Amniotic stem cell (primary cell): ENCODE data around the gene KDM4B.
A peak's percentile ranks its signal among the peaks of the same experiment; 100 is the strongest.

Experiments
- DNase-seq: peaks from one replicate; lab custom pipeline; 2025; lab: John Stamatoyannopoulos, UW

KDM4B gene

DNA sequence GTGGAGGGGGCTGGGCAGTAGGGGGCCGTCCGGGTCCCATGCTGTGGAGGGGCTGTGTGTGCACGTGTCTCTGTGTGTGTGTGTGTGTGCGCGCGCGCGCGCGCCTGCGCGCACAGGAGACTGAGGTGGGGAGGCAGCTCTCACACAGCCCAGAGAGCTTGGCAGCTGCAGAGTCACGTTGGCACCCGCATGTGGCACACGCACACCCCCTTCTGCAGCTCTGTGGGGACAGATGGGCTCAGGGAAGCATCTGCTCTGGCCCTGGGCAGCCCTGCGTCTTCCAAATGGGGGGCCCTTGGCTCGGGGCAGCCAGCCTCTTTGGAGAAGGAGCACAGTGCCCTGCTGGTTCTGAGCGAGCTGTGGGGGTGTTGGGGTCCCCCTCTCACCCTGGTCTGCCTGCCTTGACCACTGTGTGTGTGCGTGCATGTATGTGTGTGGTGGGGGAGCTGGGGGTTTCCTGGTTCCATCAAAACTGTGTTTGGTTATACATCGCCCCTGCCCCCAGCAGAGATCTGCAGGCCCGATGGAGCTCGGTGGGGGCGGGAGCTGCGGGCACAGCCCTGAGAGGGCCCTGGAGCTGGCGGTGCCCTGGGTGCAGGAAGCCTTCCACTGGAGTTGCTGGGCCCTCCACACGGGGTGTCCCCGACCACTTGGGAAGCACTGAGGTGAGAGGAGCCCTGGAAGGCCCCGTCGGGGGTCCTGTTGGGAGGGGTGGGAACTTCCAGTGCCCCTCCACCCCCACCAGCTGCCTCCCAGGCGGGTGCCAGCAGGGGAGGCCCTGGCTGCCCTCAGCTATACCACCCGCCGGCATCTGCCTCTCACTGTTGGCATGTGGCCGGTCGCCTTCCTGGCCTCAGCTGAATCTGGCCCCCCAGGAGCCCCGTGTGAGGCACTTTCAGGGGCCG is 67.1 kb downstream of the KDM4B start:
- DNase-seq, result no peak

DNA sequence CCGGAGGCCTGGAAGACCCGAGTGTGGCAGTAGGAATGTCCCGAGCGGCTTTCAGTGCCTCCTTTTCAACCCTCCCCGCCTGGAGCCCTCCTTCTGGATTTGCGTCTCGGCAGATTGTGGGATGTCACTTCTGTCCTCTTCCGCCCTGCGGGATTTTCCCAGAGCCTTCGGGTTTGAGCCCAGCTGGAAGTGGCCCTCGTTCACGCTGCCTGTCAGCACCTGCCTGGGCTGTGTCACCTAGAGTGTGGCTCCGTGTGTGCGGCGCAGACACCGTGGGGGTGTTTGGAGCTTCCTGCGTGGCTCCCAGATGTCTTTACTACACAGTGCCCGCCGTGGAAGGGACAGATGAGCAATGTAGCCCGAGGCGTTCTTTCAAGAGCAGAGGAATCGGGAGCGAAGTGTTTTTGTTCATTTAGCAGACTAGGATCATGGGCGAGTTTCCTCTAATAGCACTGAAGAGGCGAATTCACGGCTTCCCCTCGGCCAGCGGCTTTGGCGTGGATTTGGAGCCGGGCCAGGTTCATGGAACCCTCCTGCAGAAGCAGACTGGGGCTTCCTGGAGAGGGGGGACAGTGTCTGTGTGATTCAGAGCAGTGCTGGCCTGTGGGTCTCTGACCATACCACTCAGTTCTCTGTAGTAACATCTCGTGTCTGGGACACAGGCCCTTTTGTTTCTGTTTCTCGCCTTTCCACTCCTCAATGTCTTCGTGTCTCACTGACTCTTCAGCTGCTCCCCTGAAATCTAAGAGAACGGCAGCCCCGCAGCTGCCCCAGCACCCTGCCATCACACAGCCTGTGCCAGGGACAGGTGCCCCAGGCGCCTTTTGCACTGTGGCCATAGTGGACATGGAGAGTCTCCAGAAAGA is 68.0 kb downstream of the KDM4B start:
- DNase-seq, result peak; percentile 52

GRCh38 chr19:5037936-5038335 is 69.0 kb downstream of the KDM4B start:
- no peak for DNase-seq

DNA sequence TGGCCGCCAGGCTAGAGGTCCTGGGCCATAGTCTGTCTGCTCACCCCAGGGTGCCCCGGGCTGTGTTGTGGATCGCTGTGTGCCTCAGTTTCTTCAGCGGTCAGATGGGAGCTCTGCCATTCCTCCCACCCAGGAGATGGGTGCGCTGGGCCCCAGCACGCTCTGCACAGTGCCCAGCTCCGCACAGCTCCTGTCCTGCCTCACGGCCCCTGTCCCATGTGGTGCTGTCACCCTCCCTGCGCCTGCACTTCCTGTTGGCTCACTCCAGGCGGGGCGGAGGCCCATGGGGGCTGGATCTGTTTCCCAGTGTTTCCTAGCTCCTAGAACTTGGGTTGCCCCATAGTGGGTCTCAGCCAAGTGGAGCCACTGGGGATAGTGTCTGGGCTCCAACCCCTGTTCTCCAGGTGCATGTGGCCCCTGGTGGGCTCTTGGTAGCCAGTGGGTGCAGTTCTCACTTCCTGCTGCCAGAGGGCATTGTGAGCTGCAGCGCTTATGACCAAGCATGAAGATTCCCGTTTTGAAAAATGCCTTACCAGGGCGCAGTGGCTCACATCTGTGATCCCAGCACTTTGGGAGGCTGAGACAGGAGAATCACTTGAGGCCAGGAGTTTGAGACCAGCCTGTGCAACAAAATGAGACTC is 69.8 kb downstream of the KDM4B start:
- no peak for DNase-seq

GRCh38 chr19:5039642-5040543 is 71.0 kb downstream of the KDM4B start:
- DNase-seq, result no peak

- no peak for DNase-seq
Observed at GRCh38 chr19:5040544-5041167, 71.7 kb downstream of the KDM4B start.

DNA sequence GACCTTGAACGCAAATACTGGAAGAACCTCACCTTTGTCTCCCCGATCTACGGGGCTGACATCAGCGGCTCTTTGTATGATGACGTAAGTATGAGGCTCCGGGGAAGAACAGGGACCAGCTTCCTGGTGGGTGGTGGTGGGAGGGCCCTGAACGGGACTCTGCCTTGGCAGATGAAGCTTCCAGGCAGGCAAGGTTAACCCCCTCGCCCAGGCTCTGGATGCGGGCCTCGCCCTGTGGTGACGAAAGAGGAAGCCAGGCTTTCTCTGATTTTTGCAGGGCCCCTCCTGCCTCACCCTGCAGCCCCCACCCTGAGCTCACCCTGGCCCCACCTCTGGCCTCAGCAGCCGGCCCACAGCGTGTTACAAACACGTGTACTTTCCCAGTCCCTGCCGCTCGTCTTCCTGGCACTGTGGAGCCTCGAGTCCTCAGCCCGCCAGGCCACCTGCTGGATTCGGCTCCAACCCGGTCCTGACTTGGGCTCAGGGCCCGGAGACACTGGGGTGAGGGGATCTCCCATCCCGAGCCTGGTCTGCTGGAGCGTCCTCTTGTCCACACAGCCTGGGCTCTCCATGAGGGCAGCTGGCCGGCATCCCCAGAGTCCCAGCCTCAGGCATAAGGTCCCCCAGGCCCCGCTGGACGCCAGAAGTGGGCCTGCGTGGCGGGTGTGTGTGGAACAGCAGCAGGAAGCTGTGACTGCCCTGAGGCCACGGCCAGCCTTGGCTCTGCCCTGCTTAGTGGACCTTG is 72.4 kb downstream of the KDM4B start:
- DNase-seq, result no peak

DNA sequence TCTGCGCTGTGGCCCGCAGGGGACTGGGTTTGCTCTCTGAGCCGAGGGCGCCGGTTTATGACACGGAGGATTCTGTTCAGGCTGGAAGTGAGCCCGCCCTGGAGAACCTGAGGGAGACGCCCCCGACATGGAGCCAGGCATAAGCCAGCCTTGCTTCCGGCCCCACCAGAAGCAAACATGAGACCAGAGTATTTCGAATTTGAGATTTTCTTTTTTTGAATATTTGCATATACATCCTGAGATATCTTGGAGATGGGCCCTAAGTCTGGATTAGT is 72.9 kb downstream of the KDM4B start:
- no peak for DNase-seq

- no peak for DNase-seq
Observed at GRCh38 chr19:5042556-5042955, 73.6 kb downstream of the KDM4B start.

GRCh38 chr19:5045029-5045428 is 76.1 kb downstream of the KDM4B start:
- no peak for DNase-seq

GRCh38 chr19:5045956-5046338 is 77.0 kb downstream of the KDM4B start:
- no peak for DNase-seq

GRCh38 chr19:5046339-5047039 is 77.6 kb downstream of the KDM4B start:
- DNase-seq, result no peak

- DNase-seq, result no peak
Observed at GRCh38 chr19:5047251-5047935, 78.5 kb downstream of the KDM4B start.

DNA sequence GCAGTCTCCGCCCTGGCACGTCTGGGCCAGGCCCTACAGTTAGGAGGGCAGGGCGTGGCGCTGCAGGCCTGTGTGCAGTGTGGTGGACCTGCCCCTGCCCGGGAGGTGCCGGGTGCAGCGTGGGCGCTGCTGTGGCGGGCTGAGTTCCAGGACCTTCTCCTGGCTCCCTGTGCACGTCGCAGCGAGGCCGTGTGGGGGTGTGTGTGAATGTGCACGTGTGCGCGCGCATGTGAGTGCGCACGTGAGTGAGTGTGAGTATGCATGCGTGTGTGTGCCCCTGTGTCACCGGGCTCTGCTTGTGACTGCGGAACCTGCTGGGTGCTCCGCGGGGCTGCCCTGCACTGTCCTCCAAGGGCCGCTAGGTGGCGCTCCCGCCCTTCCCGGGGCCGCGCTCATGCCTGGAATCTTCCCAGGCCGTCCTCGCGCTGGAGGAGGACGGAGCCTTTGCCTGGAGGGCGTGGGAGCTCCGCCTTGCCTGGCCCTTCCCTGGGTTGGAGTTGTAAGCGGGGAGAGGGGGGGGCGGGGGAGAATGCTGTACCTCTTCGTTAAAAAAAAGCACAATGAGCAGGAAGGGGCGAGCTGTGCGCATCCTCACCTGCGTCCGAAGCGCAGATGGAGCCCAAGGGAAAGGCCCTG is 79.3 kb downstream of the KDM4B start:
- DNase-seq, result peak; percentile 53

DNA sequence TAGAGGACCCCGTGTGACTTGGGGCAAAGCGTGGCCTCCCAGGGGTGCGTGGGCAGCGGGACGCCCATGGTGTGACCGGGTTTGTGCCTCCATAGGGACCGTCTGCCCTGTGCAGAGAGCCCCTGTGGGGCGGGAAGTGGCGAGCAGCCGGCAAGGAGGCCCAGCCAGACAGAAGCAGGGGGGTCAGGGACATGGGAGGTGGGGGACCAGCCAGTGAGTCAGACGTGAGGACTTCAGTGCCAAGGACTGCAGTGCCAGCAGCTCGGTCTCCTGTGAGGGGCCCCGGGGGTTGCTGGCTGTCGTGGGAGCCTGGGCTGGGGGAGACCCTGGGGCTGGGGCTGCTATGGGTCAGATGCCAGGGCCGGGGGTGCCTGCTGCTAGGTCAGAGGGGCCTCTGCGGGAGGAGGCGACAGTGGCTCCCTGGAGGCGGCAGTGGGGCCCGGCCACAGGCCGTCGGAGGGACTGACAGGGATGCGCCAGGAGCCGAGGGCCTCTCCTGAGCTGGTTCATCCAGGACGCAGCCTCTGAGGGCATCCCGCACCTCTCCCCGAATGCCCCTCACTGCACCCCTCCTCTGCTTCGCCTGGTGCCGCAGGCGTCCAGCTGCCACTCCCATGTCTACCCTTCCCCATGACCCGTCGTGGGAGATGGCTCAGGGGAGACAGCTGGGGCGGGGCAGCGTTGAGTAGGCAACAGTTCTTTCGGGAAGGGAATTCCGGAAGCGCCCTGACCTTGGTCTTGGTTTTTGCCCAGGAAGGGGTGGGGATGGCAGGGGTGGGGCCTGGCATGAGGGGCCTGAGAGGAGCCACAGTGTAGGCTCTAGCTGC is 80.0 kb downstream of the KDM4B start:
- peak; percentile 48 for DNase-seq

- DNase-seq, result no peak
Observed at GRCh38 chr19:5049561-5049960, 80.6 kb downstream of the KDM4B start.

- no peak for DNase-seq
Observed at GRCh38 chr19:5050067-5050656, 81.2 kb downstream of the KDM4B start.

GRCh38 chr19:5050905-5051304 is 82.0 kb downstream of the KDM4B start:
- DNase-seq, result no peak
